Effector memory CD4-positive, alpha-beta T cell (primary cell): ENCODE data around the gene ARFIP1.

Experiments used
- DNase-seq, 3 donors: peaks; one replicate each; pipeline ENCODE4 v3.0.0-alpha.2; 2020
- H3K27ac ChIP-seq: 2 replicates; pipeline ENCODE4 v1.7.0; 2013; ENCODE audit warnings: mild to moderate bottlenecking, low read length, moderate library complexity; ENCODE audit not compliant: insufficient read depth, poor library complexity, severe bottlenecking
- H3K27me3 ChIP-seq: replicated peaks from 2 replicates; pipeline ENCODE4 v1.7.0; 2013; ENCODE audit warnings: mild to moderate bottlenecking, low read length; ENCODE audit not compliant: insufficient read depth, control insufficient read depth, poor library complexity, severe bottlenecking
- H3K36me3 ChIP-seq: 2 replicates; pipeline ENCODE4 v1.7.0; 2013; ENCODE audit warnings: mild to moderate bottlenecking, low read length, moderate library complexity; ENCODE audit not compliant: control insufficient read depth, insufficient read depth
- H3K4me1 ChIP-seq: 2 replicates; pipeline ENCODE4 v1.7.0; 2013; ENCODE audit warnings: low read length, mild to moderate bottlenecking; ENCODE audit not compliant: control insufficient read depth, insufficient read depth, poor library complexity, severe bottlenecking
- H3K4me3 ChIP-seq: 2 replicates; pipeline ENCODE4 v1.7.0; 2013; ENCODE audit warnings: low read length, low read depth, mild to moderate bottlenecking; ENCODE audit not compliant: insufficient read depth, poor library complexity, severe bottlenecking
- H3K9me3 ChIP-seq: 2 replicates; pipeline ENCODE4 v1.7.0; 2013; ENCODE audit warnings: mild to moderate bottlenecking, low read length, moderate library complexity; ENCODE audit not compliant: control insufficient read depth

Gene ARFIP1

DNA sequence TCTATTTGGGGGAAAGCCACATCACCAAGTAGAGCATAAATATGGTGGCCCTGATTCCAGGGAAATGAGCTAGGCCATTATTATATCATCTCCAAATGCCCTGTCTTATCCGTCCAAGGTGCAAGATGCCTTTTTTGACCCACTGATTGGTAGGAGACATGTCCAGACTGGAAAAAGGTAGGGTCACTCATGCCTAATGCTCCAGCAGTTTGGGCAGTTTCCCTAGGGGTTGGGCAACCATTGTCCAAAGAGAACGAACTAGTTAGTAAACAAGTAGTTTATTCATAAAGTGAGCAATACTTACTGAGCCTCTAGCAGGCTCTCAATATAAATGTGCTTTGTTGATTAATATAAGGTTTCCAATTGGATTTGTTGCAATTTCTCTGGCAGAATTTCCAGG is 162.6 kb downstream of the ARFIP1 start:
- Histone ChIP-seq H3K4me3 (no peak overlapping the region), H3K27ac (no peak overlapping the region), H3K4me1 (peaks cover 5% of the 10 kb centered on the region), H3K9me3 (no peaks in the 10 kb centered on the region), H3K27me3 (peaks cover 11% of the 10 kb centered on the region), H3K36me3 (no peaks in the 10 kb centered on the region)
- no peak for DNase-seq

DNA sequence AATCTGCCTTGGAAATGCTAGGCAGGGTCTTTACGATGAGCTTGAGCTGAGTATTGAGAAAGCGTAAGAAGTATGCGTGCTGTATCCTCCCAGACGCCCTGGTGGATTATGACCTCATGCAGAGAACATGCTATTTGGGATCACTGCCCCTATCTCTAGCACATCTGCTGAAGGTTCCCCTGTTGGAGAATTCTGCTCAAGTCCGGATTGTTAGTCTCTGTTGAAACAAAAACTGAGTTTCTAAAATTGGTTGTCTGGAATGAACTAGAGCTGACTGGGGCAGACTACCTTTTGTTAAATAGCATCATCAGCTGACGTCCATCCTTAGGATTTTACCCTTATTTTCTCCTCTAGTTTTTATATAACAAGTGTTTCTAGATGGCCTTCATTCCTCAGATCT is 163.9 kb downstream of the ARFIP1 start:
- no peaks in the 10 kb centered on the region for H3K4me1 ChIP-seq
- no peaks in the 10 kb centered on the region for H3K36me3 ChIP-seq
- DNase-seq = no peak
- no peaks in the 10 kb centered on the region for H3K27me3 ChIP-seq
- no peak overlapping the region for H3K27ac ChIP-seq
- H3K4me3 ChIP-seq = no peak overlapping the region
- no peaks in the 10 kb centered on the region for H3K9me3 ChIP-seq

DNA sequence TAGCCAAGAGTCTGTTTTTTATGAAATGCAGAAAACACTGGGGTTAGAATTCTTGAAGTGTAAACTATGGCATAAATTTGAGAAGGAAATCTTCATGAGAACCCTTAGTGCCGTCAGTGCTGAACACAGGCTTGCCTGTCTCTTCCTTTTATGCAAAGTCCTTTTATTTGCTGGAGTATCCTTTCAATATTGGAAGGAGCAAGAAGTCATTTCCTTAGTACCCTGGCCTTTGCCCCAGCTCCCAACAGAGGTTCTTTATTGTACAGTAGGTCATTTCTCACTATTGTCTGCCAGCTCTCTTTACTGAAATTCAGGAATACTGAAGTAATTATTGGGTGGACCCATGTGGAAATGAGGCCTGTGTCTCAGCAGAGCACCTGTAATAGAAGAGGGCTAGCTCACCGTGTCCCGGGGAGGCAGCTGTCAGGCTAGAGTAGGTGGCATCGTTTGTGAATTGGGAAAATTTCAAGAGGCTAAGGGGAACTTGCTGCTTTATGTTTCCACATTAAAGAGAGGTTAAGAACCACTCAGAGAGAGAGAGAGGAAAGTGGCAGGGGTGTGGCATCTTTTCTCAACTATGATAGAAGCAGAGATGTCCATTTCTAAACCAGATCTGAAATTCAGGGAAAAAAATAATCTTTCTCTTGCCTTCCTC is 165.0 kb downstream of the ARFIP1 start:
- Histone ChIP-seq H3K27ac (no peak overlapping the region), H3K9me3 (no peaks in the 10 kb centered on the region), H3K27me3 (no peaks in the 10 kb centered on the region), H3K36me3 (no peaks in the 10 kb centered on the region), H3K4me1 (no peaks in the 10 kb centered on the region), H3K4me3 (no peak overlapping the region)
- DNase-seq = no peak

DNA sequence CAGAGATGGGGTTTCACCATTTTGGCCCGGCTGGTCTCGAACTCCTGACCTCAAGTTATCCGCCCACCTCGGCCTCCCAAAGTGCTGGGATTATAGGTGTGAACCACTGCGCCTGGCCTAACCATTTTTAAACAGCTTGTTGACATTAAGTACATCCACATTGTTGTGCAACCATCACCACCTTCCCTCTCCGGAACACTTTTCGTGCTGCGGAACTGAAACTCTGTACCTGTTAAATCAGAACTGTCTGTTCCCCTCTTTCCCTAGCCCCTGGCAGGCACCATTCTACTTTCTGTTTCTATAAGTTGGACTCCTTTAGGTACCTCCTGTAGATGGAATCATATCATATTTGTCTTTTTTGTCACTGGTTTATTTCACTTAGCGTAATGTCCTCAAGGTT is 165.9 kb downstream of the ARFIP1 start:
- H3K4me3 ChIP-seq = no peak overlapping the region
- no peak for DNase-seq
- no peaks in the 10 kb centered on the region for H3K27me3 ChIP-seq
- no peak overlapping the region for H3K27ac ChIP-seq
- no peaks in the 10 kb centered on the region for H3K9me3 ChIP-seq
- no peaks in the 10 kb centered on the region for H3K36me3 ChIP-seq
- H3K4me1 ChIP-seq = no peaks in the 10 kb centered on the region

DNA sequence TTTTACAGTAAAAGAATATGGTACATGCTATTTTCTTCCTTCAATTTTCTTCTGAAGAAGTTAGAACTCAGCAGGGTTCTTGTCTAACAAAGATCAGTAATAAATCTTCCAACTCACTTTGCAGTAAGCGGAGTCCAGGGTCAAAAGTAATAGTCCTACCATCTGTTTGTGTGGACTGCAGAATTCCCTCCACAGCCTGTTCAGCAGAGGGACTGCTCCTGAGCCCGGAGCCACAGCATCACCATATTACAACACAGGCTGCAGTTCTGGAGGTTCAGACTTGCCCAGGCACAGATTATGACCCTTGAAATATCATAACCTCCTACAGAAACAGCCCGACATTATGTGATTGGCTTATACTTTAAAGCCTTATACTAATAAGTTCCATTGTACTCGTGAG is 166.7 kb downstream of the ARFIP1 start:
- Histone ChIP-seq H3K9me3 (no peaks in the 10 kb centered on the region), H3K27ac (no peak overlapping the region), H3K4me1 (no peaks in the 10 kb centered on the region), H3K4me3 (no peak overlapping the region), H3K27me3 (no peaks in the 10 kb centered on the region), H3K36me3 (no peaks in the 10 kb centered on the region)
- no peak for DNase-seq

DNA sequence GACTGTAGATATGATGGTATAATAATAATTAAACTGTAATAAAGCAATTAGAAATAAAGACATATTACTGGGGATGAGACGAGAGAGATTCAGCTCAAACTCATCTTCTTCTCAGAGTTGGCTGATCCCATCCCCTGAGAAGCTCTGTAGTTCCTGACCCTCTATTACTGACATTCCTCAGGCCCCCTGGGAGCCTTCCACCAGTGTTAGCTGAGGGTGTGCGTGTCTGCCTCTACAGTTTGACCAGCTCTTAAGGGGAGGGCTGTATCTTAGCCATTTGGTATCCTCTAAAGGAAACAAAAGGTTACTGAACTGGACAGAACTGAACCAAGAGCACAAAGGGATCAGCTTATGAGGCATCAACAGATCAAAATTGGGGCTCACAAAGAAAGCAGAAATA is 167.6 kb downstream of the ARFIP1 start:
- H3K27ac ChIP-seq = no peak overlapping the region
- DNase-seq = no peak
- no peaks in the 10 kb centered on the region for H3K9me3 ChIP-seq
- no peaks in the 10 kb centered on the region for H3K36me3 ChIP-seq
- no peaks in the 10 kb centered on the region for H3K27me3 ChIP-seq
- H3K4me1 ChIP-seq = no peaks in the 10 kb centered on the region
- H3K4me3 ChIP-seq = no peak overlapping the region

DNA sequence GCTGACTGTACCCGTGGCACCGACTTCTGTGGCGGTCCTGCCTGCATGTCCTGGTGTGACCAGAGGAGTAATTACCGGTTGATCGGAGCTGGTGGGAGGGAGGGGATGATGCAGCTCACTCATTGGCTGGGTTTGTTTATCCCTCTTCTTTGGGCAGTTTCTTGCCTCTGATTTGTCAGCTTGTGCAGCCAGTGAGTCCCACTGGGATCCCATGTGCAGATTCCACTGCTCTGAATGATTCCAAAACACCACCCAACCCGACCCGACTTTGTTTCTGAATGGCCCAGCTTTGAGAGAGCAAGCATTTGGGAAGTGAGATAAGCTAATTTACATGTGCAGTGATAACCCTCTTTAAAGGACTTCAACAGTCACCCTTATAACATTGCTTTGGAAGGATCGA is 170.2 kb downstream of the ARFIP1 start:
- H3K27me3 ChIP-seq = no peaks in the 10 kb centered on the region
- no peaks in the 10 kb centered on the region for H3K36me3 ChIP-seq
- no peak overlapping the region for H3K27ac ChIP-seq
- no peak for DNase-seq
- no peaks in the 10 kb centered on the region for H3K9me3 ChIP-seq
- H3K4me3 ChIP-seq = no peak overlapping the region
- H3K4me1 ChIP-seq = no peaks in the 10 kb centered on the region

DNA sequence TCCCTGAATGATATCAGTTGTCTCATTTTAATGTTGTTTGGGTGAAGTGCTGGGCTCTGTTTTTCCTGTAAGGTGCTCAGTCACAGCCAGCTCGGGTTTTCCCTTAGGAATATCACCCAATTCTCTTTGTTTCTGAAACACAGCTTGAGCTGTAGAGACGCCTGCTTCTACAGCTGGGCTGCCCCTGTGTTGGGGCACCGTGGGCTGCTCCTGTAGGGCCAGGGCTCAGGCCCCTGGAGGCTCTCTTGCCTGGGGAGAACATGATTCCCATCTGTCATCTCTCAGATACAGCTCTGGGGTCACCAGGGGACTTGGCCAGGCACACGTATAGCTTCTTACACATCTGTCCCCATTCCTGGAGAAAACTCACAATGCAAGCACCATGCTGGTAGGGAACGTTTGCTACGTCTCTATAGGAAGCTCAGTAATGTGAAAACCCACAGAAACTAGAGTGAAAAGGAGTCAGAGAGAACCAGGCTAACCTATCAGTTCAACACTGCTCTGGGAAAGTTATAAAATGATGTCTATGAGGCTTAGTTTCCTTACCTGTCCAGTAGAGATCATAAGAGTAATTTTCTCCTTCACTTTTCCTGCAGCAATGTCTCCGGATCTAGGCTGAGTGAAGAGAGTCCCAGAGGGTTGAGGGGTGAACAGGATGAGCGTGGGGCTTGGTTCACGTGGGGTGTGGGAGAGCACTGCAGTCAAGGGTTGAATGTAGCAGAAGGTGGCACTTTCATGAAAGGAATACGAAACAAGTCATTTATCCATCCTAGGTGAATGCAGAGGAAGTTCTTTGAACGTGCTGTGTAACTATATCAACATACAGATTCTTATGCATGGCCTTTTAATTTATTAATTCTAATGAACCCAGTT is 170.9 kb downstream of the ARFIP1 start:
- Histone ChIP-seq H3K9me3 (no peaks in the 10 kb centered on the region), H3K36me3 (no peaks in the 10 kb centered on the region), H3K4me3 (no peak overlapping the region), H3K27ac (no peak overlapping the region), H3K4me1 (no peaks in the 10 kb centered on the region), H3K27me3 (no peaks in the 10 kb centered on the region)
- no peak for DNase-seq

DNA sequence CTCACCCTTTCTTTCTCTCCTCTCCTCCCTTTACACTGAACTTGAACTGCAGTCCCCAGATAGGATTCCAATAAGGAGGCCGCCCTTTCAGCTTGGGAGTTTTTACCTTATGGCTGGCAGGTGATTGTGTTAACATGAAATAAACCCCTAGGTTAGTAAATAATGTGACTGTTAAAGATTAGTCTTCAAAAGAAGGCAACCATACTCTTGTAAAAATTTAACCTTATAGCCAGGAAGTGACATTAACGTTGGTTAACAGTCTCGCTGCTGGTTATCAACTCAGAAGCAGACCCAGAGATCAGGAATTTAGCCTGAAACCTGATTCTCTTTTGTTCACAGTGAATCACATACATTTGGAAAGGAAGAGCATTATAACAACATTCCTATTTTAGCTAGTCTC is 171.6 kb downstream of the ARFIP1 start:
- Histone ChIP-seq H3K4me3 (no peak overlapping the region), H3K4me1 (no peaks in the 10 kb centered on the region), H3K27me3 (no peaks in the 10 kb centered on the region), H3K9me3 (no peaks in the 10 kb centered on the region), H3K27ac (no peak overlapping the region), H3K36me3 (no peaks in the 10 kb centered on the region)
- no peak for DNase-seq

DNA sequence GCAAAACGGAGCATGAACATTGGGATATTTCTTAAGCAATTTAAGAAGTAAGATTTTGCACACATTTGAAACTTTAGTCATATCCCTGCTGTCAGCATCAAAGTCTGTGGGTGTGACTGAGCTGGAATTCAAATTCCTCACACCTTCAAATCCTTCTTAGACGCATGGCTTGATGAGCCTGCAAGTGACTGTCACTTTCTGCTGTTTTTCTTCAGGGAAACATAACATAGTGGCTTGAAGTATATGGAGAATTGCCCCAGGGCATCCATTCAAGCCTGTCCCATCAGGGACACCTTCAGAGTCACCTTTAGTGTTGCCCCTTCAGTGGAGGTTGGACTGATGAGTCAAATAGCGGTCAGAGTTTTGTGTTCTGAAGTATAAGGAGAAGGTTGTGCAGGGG is 173.8 kb downstream of the ARFIP1 start:
- no peak for DNase-seq
- Histone ChIP-seq H3K27ac (no peak overlapping the region), H3K4me1 (no peaks in the 10 kb centered on the region)

More for the DNA sequence above, 173.8 kb downstream of the ARFIP1 start:
- no peaks in the 10 kb centered on the region for H3K9me3 ChIP-seq
- H3K4me3 ChIP-seq = no peak overlapping the region
- no peaks in the 10 kb centered on the region for H3K36me3 ChIP-seq
- H3K27me3 ChIP-seq = no peaks in the 10 kb centered on the region
